Thymus (tissue), 11 donors: ENCODE data around the gene GRK5. TPM values are rescaled to one million over a fixed set of nuclear protein-coding genes. Genes with fewer than 3 reads are reported as not detected.
"Not testable (repeated sequence)": the region's sequence is repeated elsewhere in the genome, so short reads cannot be mapped to it uniquely, and the experiment has no call there.

Experiments used
- DNase-seq, 9 donors: peaks; one replicate each; pipeline ENCODE4 v3.0.0-alpha.2; 2013; ENCODE audit warnings: low spot score in 9 of 9, low read depth in 6 of 9, missing footprints in 1 of 9
- H3K27ac ChIP-seq, 2 donors: one replicate each; pipeline ENCODE4 v1.5.1; 2013; ENCODE audit warnings: control low read depth in 1 of 2, low read depth in 1 of 2, low read length in 1 of 2, mild to moderate bottlenecking in 1 of 2, moderate library complexity in 1 of 2
- H3K27me3 ChIP-seq, 2 donors: one replicate each; pipeline ENCODE4 v1.5.1; 2013; ENCODE audit warnings: low read length in 1 of 2; ENCODE audit not compliant: control insufficient read depth in 2 of 2, insufficient read depth in 1 of 2
- H3K36me3 ChIP-seq, 2 donors: one replicate each; pipeline ENCODE4 v1.5.1; 2013; ENCODE audit warnings: low read length in 1 of 2, mild to moderate bottlenecking in 1 of 2, moderate library complexity in 1 of 2; ENCODE audit not compliant: control insufficient read depth in 2 of 2, insufficient read depth in 2 of 2
- H3K4me1 ChIP-seq, 2 donors: one replicate each; pipeline ENCODE4 v1.5.1; 2013; ENCODE audit warnings: low read length in 2 of 2; ENCODE audit not compliant: control insufficient read depth in 2 of 2, insufficient read depth in 2 of 2
- H3K4me3 ChIP-seq, 2 donors: one replicate each; pipeline ENCODE4 v1.5.1; 2013; ENCODE audit warnings: low read length in 2 of 2, control low read depth in 1 of 2, mild to moderate bottlenecking in 1 of 2
- H3K9me3 ChIP-seq, 2 donors: one replicate each; pipeline ENCODE4 v1.5.1; 2013; ENCODE audit warnings: low read length in 1 of 2, mild to moderate bottlenecking in 1 of 2; ENCODE audit not compliant: control insufficient read depth in 2 of 2, insufficient read depth in 1 of 2
- WGBS: extraction: QIAGEN DNeasy Blood & Tissue Kit; methylation state at CpG from one replicate; pipeline ENCODE4 v1.1.7; 2013; 5-methylcytosine and 5-hydroxymethylcytosine counted together
- polyA plus RNA-seq: library from polyadenylated mRNA; stranded (reverse); fragments of 200-250 nt; gene quantifications from one replicate; pipeline ENCODE4 v1.2.3, GENCODE V29; 2013
- total RNA-seq: library from RNA; stranded (reverse); fragments of 120-200 nt; gene quantifications from one replicate; pipeline ENCODE4 v1.2.4, GENCODE V29; 2013
- donor health status: healthy.

The GRK5 gene
- total and polyA plus RNA-seq, 2 donors, result 14.4 to 18.5 TPM

DNA sequence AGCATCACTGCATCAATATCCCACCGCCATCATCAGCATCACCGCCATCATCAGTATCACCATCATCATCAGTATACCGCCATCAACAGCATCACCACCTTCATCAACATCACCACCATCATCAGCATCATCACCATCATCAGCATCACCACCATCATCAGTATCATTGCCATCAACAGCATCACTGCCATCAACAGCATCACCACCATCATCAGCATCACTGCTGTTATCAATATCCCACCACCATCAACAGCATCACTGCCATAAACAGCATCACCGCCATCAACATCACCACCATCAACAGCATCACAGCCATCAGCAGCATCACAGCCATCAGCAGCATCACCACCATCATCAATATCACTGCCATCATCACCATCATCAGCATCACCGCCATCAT lies 219.3 kb downstream of the GRK5 start:
- Histone ChIP-seq H3K9me3 (peaks cover 0 to 1% of the 10 kb centered on the region in 2 donors), H3K4me3 (no peak overlapping the region), H3K4me1 (peaks cover 23 to 72% of the 10 kb centered on the region in 2 donors), H3K27me3 (no peaks in the 10 kb centered on the region), H3K27ac (no peak overlapping the region), H3K36me3 (peaks cover 34 to 55% of the 10 kb centered on the region in 2 donors)
- WGBS, result 97% methylated on average over 5 of the region's 5 CpGs
- no peak for DNase-seq

- peaks cover 36 to 58% of the 10 kb centered on the region in 2 donors for H3K36me3 ChIP-seq
- H3K4me1 ChIP-seq, result peaks cover 20 to 65% of the 10 kb centered on the region in 2 donors
- H3K27ac ChIP-seq, result no peak overlapping the region
- no peak for DNase-seq
- WGBS, result 95% methylated on average over 8 of the region's 8 CpGs
- peaks cover 0 to 1% of the 10 kb centered on the region in 2 donors for H3K9me3 ChIP-seq
- no peaks in the 10 kb centered on the region for H3K27me3 ChIP-seq
- H3K4me3 ChIP-seq, result no peak overlapping the region
These were observed 220.0 kb downstream of the GRK5 start for GRCh38 chr10:119427263-119427864.

- H3K27me3 ChIP-seq, result no peaks in the 10 kb centered on the region
- H3K9me3 ChIP-seq, result peaks cover 1 to 9% of the 10 kb centered on the region in 2 donors
- H3K27ac ChIP-seq, result peak overlapping the region; percentile 63 to 71
- no peak overlapping the region for H3K4me3 ChIP-seq
- peak in 6 of 9 donors; percentile 51 to 83 (median 60) for DNase-seq
- H3K36me3 ChIP-seq, result peaks cover 37 to 63% of the 10 kb centered on the region in 2 donors
- H3K4me1 ChIP-seq, result peaks cover 16 to 51% of the 10 kb centered on the region in 2 donors
- 13% methylated on average over 14 of the region's 14 CpGs for WGBS
These were observed 221.4 kb downstream of the GRK5 start for GRCh38 chr10:119428789-119429188.

- H3K27ac ChIP-seq, result peak overlapping the region in 1 of 2 donors; percentile 63
- H3K4me1 ChIP-seq, result peaks cover 16 to 46% of the 10 kb centered on the region in 2 donors
- peaks cover 1 to 15% of the 10 kb centered on the region in 2 donors for H3K9me3 ChIP-seq
- peak in 1 of 9 donors; percentile 52 for DNase-seq
- H3K4me3 ChIP-seq, result no peak overlapping the region
- WGBS, result 34% methylated on average over 8 of the region's 8 CpGs
- H3K36me3 ChIP-seq, result peaks cover 37 to 57% of the 10 kb centered on the region in 2 donors
- no peaks in the 10 kb centered on the region for H3K27me3 ChIP-seq
These were observed 222.4 kb downstream of the GRK5 start for GRCh38 chr10:119429771-119430170.

DNA sequence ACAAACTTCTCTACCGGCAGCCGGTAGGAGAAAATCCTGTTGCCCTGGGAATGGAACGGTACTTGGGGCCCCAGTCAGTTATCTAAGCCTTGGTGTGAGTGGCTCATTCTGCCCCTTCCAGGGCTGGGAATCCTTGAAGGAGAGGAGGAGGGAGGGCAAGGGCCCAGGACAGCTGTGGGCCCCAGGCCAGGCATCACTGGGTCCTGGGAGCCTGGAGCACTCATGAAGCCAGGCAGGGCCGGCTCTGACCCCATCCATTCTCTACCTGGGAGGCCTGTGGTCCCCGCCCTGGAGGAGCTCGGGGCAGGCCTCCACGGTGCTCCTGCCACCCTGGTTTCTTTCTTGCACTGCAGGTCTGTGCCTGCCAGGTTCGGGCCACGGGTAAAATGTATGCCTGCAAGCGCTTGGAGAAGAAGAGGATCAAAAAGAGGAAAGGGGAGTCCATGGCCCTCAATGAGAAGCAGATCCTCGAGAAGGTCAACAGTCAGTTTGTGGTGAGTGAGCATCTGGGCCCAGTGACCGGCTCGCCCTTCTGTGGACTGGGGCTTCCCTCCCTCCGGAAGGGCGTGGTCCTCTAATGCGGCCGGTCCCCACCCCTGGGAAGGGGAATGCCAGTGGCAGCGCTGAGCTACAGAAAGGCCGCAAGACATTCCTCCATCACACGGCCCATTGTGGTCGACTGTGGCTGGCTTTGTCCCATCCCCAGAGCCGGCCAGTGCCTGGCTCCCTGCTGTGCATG lies 223.8 kb downstream of the GRK5 start:
- Histone ChIP-seq H3K4me1 (peaks cover 13 to 36% of the 10 kb centered on the region in 2 donors), H3K27ac (no peak overlapping the region), H3K27me3 (no peaks in the 10 kb centered on the region), H3K4me3 (no peak overlapping the region), H3K9me3 (peaks cover 3 to 19% of the 10 kb centered on the region in 2 donors), H3K36me3 (peaks cover 33 to 54% of the 10 kb centered on the region in 2 donors)
- 96% methylated on average over 22 of the region's 22 CpGs for WGBS
- no peak for DNase-seq

DNA sequence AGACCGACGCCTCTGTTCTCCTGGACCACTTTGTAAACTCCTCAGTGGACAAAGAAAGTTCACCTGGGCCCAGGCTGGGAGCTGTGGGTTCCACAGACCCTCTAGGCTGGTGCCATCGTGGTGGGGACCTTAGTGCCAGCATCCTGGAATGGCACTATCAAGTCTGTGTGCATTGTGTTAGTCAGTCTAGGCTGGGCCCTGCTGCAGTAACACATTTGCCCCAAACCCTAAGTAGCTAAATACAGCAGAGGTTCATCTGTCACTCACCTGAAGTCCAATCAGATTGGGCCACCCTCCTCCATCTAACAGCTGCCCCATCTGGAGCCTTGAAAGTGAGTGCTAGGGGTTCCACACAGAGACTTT lies 224.4 kb downstream of the GRK5 start:
- no peak overlapping the region for H3K27ac ChIP-seq
- peaks cover 3 to 19% of the 10 kb centered on the region in 2 donors for H3K9me3 ChIP-seq
- peaks cover 13 to 33% of the 10 kb centered on the region in 2 donors for H3K4me1 ChIP-seq
- no peak overlapping the region for H3K4me3 ChIP-seq
- WGBS, result 100% methylated on average over 3 of the region's 3 CpGs
- peaks cover 31 to 49% of the 10 kb centered on the region in 2 donors for H3K36me3 ChIP-seq
- DNase-seq, result no peak
- H3K27me3 ChIP-seq, result no peaks in the 10 kb centered on the region

DNA sequence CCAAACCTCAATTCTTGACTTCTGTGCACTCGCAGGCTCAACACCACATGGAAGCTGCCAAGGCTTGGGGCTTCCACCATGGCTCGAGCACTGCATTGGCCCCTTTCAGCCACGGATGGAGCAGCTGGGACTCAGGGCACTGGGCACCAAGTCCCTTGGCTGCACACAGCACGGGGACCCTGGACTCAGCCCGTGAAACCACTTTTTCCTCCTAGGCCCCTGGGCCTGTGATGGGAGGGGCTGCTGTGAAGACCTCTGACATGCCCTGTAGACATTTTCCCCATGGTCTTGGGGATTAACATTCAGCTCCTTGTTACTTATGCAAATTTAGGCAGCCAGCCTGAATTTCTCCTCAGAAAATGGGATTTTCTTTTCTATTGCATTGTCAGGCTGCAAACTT lies 227.6 kb downstream of the GRK5 start:
- Histone ChIP-seq H3K36me3 (peaks cover 20 to 45% of the 10 kb centered on the region in 2 donors), H3K4me1 (peaks cover 3 to 11% of the 10 kb centered on the region in 2 donors), H3K9me3 (peaks cover 2 to 28% of the 10 kb centered on the region in 2 donors)
- not testable (repeated sequence) for H3K27ac ChIP-seq, DNase-seq, H3K27me3 ChIP-seq, H3K4me3 ChIP-seq
- 98% methylated on average over 5 of the region's 5 CpGs for WGBS

DNA sequence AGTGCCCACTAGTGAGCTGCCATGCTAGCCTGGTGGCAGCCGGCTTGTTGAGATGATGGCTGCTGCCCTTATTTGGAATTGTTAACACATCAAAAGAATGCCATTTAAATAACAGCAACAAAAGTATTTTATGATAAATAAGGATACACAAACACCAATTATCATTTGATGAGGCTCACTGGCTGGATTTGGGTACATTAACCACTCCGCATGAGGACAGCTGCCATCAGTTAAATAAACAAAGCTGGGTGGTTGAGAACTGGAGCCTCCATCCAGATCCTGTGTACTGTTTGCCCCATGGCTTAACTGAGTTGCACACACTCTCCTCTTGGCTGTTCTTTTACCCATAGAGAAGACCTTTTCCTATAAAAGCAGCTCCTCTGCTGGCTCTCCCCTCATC lies 231.3 kb downstream of the GRK5 start:
- no peak for DNase-seq
- 100% methylated on average over 2 of the region's 2 CpGs for WGBS
- Histone ChIP-seq H3K27me3 (no peaks in the 10 kb centered on the region), H3K4me3 (no peak overlapping the region), H3K36me3 (peaks cover 13 to 29% of the 10 kb centered on the region in 2 donors), H3K27ac (no peak overlapping the region), H3K9me3 (peaks cover 2 to 21% of the 10 kb centered on the region in 2 donors), H3K4me1 (peaks cover 0 to 31% of the 10 kb centered on the region in 2 donors)

GRCh38 chr10:119439922-119440321 lies 232.6 kb downstream of the GRK5 start:
- Histone ChIP-seq H3K4me3 (no peak overlapping the region), H3K9me3 (peaks cover under 1 to 13% of the 10 kb centered on the region in 2 donors), H3K27ac (no peak overlapping the region), H3K36me3 (peaks cover 14 to 27% of the 10 kb centered on the region in 2 donors), H3K4me1 (peaks cover 7 to 43% of the 10 kb centered on the region in 2 donors), H3K27me3 (no peaks in the 10 kb centered on the region)
- WGBS, result 93% methylated on average over 5 of the region's 5 CpGs
- DNase-seq, result no peak
